Glomerular visceral epithelial cell (primary cell): Measurements from ENCODE around the gene RIMBP3C.
"Not testable (repeated sequence)": the region's sequence is repeated elsewhere in the genome, so short reads cannot be mapped to it uniquely, and the experiment has no call there.

Experiments
- DNase-seq: peaks from one replicate; pipeline ENCODE4 v3.0.0-alpha.2; 2016; ENCODE audit errors: extremely low spot score

Gene RIMBP3C

DNA sequence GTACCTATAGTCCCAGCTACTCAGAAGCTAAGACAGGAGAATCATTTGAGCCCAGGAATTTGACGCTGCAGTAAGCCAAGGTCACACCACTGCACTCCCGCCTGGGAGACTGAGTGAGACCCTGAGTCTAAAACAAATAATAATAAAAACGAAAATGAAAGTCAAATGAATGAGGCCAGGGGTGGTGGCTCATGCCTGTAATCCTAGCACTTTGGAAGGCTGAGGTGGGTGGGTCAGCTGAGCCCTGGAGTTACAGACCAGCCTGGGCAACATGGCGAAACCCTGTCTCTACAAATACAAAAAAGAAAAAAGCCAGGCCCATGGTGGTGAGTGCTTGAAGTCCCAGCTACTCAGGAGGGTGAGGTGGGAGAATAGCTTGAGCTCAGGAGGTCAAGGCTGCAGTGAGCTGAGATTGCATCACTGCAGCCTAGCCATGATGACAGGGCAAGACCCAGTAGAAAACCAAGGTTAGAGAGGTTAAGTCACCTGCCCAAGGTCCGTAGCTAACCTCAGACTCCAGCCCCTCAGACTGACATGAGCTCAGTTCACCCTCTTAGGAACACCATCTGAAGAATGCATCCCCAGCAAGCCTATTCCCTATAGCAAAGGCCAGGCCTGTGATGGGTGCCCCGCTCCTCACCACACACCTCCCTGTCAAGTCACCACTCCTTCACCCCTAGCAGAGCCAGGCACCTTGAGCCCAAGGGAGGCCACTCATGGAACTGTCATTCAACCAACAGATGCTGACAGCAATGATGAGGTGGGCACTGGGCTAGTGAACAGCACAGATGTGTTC is 24.4 kb downstream of the RIMBP3C start:
- not testable (repeated sequence) for DNase-seq

DNA sequence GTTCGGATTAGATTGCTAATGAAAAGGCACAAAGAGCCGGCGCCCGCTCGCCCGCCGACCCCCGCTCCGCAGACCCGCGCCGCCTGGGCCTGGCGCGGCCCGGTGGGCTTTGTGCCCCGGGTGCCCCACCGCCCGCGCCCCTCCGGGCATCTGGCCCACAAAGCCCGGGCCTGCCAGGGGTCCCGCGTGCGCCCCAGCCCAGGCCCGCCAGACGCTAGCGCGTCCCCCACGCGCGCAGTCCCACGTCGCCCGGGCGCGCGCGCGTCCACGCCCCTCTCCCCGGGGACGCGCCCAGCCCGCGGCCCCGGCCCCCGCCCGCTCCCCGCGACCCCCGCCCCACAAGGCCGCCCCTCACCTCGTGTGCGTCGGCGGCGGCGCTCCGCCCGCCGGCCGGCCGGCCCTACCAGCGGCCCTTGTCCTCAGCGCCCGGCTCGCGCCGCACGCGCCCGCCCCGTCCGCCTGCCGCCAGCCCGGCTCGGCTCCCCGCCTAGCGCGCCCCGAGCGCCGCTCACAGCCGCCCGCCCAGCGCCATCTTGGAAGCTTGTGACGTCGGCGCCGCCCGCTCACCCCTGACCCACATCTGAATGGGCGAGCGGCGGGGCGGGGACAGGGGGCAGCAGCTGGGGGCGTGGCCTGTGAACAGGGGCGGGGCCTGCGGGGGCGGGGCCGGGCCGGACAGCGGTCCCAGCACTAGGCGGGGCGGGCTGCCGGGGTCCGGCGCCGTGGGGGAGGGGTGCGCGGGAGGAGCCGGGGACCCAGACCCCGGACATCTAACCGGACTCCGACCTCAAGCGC is 34.1 kb downstream of the RIMBP3C start:
- DNase-seq: not testable (repeated sequence)

DNA sequence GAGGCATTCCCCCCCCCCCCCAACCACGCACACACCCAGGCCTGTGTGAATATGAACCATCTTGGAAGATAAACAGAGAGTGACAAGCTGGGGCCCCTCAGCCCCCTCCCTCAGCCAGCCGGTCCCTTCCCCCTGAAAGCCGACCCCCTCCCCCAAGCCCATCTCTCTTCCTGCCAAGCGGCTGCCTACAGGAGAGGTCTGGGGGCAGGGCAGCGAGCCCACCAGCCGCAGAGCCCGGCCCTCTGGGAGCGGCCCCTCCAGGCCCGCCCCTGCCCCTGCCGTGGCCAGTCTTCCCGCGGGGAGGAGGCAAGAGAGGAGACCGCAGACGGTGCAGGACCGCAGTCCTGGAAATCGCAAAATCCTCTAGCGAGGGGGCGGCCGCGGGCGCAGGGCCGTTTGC is 34.7 kb downstream of the RIMBP3C start:
- DNase-seq: not testable (repeated sequence)

DNA sequence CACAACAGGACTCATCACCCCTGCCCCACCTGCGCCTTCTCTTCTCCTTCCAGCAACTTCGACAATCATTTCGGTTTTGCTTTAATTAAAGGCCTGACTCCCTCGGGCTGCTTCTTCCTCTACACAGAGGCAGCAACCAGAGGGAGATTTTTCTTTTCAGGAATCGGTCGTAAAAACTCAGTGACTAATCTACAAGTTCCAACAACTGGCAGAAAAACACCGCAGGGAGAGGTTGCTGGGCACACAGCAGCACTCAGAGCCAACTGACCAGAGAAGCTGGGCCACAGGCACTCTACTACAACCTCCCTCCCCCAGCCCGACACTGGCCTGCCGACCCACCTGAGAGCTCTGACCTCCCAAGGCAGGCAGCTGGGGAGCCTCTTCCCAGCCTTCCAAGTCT is 36.0 kb downstream of the RIMBP3C start:
- not testable (repeated sequence) for DNase-seq

DNA sequence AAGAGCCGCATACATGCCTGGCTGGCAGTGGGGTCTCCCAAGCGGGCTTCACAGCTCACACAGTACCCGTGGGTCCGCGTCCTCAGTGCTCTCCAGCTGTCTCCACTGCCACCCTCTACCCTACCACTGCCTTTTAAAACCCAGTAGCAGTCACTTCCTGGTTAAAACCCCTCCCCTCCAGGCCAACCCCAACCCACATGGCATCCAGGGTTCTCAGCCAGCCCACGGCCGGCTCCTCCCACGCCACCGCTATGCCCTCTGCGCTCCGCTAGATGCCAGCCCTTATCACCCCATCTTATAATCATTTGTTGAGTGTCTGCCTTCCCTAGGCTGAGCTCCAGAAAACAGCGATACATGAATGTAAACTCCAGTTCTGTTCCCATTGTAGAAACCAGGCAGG is 37.1 kb downstream of the RIMBP3C start:
- not testable (repeated sequence) for DNase-seq

DNA sequence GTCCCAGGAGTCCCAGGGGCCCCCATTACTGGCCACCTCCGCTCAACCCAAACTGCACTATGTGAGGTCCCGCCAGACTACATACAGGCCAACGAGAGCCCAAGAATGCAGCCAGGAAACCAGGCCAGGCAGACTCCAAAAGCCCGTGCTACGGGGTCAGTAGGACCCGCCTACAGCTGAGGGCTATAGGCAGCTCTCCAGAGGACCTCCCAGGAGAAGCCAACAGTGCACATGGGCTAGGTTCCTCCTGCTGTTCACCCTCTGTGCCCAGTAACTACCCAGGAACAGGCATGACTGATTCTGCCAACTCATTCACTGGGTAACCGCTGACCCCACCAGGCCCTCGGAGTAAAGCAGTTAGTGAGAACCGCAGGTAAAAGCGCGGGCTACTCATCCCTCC is 39.2 kb downstream of the RIMBP3C start:
- DNase-seq: not testable (repeated sequence)

DNA sequence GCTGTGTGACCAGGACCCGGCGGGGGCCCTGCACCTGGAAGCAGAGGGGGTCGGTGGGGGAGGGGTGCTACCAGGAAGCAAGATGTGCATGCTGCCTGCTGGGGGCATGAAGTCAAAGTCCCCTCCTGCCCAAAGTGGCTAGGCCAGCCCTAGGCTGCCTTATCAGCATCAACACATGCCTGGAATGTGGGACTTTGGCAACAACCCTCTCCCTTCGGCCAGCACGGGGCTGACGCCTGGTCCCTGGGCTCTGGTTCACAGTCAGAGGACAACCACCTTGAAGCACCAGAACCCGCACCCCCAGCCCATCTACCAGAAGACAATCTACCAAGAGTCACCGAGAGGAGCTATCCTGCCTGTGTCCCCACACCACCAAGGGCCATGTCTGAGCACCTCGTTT is 40.9 kb downstream of the RIMBP3C start:
- not testable (repeated sequence) for DNase-seq

DNA sequence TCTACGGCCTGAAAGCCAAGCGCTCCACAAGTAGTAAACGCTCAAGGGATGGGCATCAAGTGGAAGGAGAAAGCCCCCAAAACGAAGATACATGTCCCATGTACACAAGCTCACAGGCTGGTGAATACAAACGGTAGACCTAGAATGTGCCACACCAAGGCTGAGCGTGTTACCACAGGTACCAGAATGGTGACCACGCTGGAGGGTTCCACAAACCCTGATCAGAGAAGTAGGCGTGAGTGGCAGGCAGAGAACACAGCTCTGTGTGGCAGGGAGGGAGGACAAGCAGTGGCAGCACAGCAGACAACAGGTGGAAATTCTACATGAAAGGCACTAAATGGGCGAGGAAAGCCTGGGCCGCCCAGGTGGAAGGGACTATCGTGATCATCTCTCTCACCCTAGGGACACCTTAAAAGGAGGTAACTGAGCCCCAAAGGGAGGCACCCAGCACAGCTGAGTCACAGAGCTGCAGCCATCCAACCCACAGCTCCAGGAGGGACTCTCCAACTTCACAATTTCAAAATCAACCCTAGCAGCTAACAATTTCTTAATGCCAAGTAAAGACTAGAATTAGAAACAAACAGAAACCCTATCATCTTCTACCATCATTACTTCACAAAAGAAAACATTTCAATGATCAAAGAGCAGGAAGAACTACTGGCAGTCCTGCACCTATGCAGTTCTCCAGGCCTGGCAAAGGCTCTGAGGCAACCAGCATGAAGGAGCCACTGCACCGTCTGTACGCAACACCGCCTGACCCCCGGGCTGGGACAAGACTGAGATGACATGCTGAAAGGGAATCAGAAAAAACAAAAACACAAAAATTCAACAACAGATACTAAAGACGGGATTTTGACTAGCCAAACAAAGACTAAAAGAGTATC is 51.4 kb downstream of the RIMBP3C start:
- DNase-seq: not testable (repeated sequence)

DNA sequence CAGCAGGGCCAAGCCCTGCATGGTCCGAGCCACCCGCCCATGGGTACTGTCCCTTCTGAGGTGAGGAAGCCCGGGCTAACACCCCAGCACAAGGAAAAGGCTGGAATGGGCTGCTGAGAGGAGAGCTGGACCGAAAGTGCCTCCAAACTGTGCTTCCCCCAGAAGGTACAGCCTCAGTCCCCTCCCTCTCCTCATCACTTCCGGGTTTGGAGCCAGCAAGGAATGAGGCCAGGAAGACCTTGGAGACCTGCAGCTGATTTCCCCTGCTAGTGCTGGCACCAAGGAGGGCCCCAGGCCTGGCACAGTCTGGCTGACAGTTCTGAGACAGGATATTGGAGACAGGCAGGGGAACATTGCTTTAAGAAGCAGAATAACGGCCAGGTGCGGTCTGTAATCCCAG is 52.8 kb downstream of the RIMBP3C start:
- DNase-seq: not testable (repeated sequence)

DNA sequence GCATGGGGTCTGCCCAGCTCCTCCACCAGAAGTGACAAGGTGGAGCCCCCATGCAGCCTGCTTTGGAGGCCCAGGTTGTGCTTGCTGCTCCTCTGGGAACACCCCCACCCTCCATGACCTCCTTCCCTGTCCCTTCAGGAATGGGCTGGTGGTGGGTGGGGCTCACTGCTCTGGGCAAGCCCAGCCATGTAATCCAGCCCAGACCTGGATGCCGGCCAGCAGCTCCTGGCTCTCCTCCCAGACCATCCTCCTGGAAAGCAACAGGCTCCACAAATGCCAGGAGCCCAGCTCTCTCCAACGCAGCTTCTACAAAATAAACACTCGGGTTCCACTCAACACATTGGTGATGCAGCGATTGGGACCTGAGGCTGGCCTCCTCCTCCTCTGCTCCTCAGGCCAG is 53.3 kb downstream of the RIMBP3C start:
- not testable (repeated sequence) for DNase-seq
